Anterior cingulate cortex (tissue), 58 donors: ENCODE results near the gene HOXD10.
A peak's percentile ranks its signal among the peaks of the same experiment; 100 is the strongest.

ENCODE experiments used
- DNase-seq, 58 donors: peaks; one replicate each; lab custom pipeline; 2025; lab: John Stamatoyannopoulos, UW

HOXD10 gene

GRCh38 chr2:176120364-176121189 is 4.0 kb downstream of the HOXD10 start:
- no peak for DNase-seq

GRCh38 chr2:176121190-176122051 is 4.8 kb downstream of the HOXD10 start:
- no peak for DNase-seq

- DNase-seq, result no peak
Observed at GRCh38 chr2:176122052-176122682, 5.6 kb downstream of the HOXD10 start.

GRCh38 chr2:176122683-176123410 is 6.3 kb downstream of the HOXD10 start, which contains the start of gene HOXD9:
TSS of gene HOXD9 (plus strand) at chr2:176122719. CDS start at chr2:176122769, 50 bp downstream.
- no peak for DNase-seq

- DNase-seq, result no peak
Observed at GRCh38 chr2:176123411-176124109, 7.0 kb downstream of the HOXD10 start.

- DNase-seq, result no peak
Observed at GRCh38 chr2:176124110-176124946, 7.8 kb downstream of the HOXD10 start.

GRCh38 chr2:176124947-176125771 is 8.6 kb downstream of the HOXD10 start:
- no peak for DNase-seq

GRCh38 chr2:176125772-176126054 is 9.1 kb downstream of the HOXD10 start:
- DNase-seq, result no peak

- peak in 40 of 58 donors; percentile 0 to 80 (median 26) for DNase-seq
Observed at GRCh38 chr2:176126929-176127773, 10.6 kb downstream of the HOXD10 start.

GRCh38 chr2:176127774-176128072 is 11.1 kb downstream of the HOXD10 start:
- DNase-seq, result no peak

GRCh38 chr2:176128172-176128981 is 11.8 kb downstream of the HOXD10 start:
- DNase-seq, result no peak

- DNase-seq, result no peak
Observed at GRCh38 chr2:176128982-176129796, 12.6 kb downstream of the HOXD10 start, which contains the start of gene HOXD8. TSS of gene HOXD8 (plus strand) at chr2:176129705. CDS start at chr2:176130367, 662 bp downstream.

- no peak for DNase-seq
Observed at GRCh38 chr2:176129813-176130146, 13.2 kb downstream of the HOXD10 start.

GRCh38 chr2:176130147-176130956 is 13.8 kb downstream of the HOXD10 start:
- DNase-seq, result no peak
